Stimulated activated CD4-positive, alpha-beta T cell treated with anti-CD3 and anti-CD28 coated beads, Interleukin-15, amount 100 ng/mL, for 1 hour (primary cell): Measurements from ENCODE around the gene TTC39B.

Experiments
- DNase-seq, 2 donors: peaks; one replicate each; pipeline ENCODE4 v3.0.0-alpha.2; 2020; ENCODE audit warnings: low read depth in 1 of 2, low spot score in 1 of 2

The TTC39B gene

GRCh38 chr9:15229409-15229808 is 77.6 kb downstream of the TTC39B start:
- DNase-seq, result no peak

GRCh38 chr9:15227491-15227890 is 79.5 kb downstream of the TTC39B start:
- no peak for DNase-seq

- DNase-seq, result no peak
These were observed 81.4 kb downstream of the TTC39B start for GRCh38 chr9:15225564-15226126.

- no peak for DNase-seq
These were observed 84.7 kb downstream of the TTC39B start for GRCh38 chr9:15222313-15222712.

GRCh38 chr9:15221746-15222145 is 85.3 kb downstream of the TTC39B start:
- DNase-seq, result no peak

- DNase-seq, result no peak
These were observed 86.2 kb downstream of the TTC39B start for GRCh38 chr9:15220658-15221318.

- no peak for DNase-seq
These were observed 87.5 kb downstream of the TTC39B start for GRCh38 chr9:15219546-15219945.

GRCh38 chr9:15218994-15219393 is 88.0 kb downstream of the TTC39B start:
- DNase-seq, result no peak

GRCh38 chr9:15213249-15213648 is 93.8 kb downstream of the TTC39B start:
- DNase-seq, result no peak

GRCh38 chr9:15211815-15212495 is 95.1 kb downstream of the TTC39B start:
- no peak for DNase-seq

GRCh38 chr9:15211160-15211814 is 95.7 kb downstream of the TTC39B start:
- peak in 1 of 2 donors; percentile 14 for DNase-seq

GRCh38 chr9:15206903-15207696 is 99.9 kb downstream of the TTC39B start:
- DNase-seq, result no peak

- no peak for DNase-seq
These were observed 101.2 kb downstream of the TTC39B start for GRCh38 chr9:15205632-15206420.

GRCh38 chr9:15203581-15203980 is 103.4 kb downstream of the TTC39B start:
- DNase-seq, result no peak

- no peak for DNase-seq
These were observed 106.9 kb downstream of the TTC39B start for GRCh38 chr9:15200111-15200510.

GRCh38 chr9:15192856-15193255 is 114.2 kb downstream of the TTC39B start:
- DNase-seq, result no peak

- no peak for DNase-seq
These were observed 115.6 kb downstream of the TTC39B start for GRCh38 chr9:15191378-15191777.

GRCh38 chr9:15189481-15189880 is 117.5 kb downstream of the TTC39B start:
- DNase-seq, result no peak

GRCh38 chr9:15187589-15187988 is 119.4 kb downstream of the TTC39B start:
- no peak for DNase-seq

GRCh38 chr9:15182730-15183129 is 124.3 kb downstream of the TTC39B start:
- DNase-seq, result no peak
